Stimulated activated CD8-positive, alpha-beta memory T cell treated with anti-CD3 and anti-CD28 coated beads, Interleukin-15, amount 100 ng/mL, for 48 hours (primary cell): ENCODE measurements around the gene UNC5CL.
A peak's percentile ranks its signal among the peaks of the same experiment; 100 is the strongest.
"Not testable (repeated sequence)": the region's sequence is repeated elsewhere in the genome, so short reads cannot be mapped to it uniquely, and the experiment has no call there.

Source experiments
- DNase-seq, 2 donors: peaks; one replicate each; pipeline ENCODE4 v3.0.0-alpha.2; 2020; ENCODE audit warnings: low read depth in 2 of 2

The UNC5CL gene

DNA sequence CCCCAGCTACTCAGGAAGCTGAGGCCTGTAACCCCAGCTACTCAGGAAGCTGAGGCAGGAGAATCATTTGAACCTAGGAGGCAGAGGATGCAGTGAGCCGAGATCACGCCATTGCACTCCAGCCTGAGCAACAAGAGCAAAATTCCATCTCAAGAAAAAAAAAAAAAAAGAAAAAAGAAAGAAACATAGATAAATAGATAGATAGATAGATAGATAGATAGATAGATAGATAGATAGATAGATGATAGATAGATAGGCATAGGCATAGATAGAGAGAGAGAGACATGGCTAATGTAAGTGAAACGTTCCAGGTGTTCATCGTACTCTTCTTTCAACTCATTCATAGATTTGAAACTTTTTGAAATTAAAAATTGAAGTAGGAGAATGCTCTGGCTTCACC is 32.0 kb downstream of the UNC5CL start:
- not testable (repeated sequence) for DNase-seq

DNA sequence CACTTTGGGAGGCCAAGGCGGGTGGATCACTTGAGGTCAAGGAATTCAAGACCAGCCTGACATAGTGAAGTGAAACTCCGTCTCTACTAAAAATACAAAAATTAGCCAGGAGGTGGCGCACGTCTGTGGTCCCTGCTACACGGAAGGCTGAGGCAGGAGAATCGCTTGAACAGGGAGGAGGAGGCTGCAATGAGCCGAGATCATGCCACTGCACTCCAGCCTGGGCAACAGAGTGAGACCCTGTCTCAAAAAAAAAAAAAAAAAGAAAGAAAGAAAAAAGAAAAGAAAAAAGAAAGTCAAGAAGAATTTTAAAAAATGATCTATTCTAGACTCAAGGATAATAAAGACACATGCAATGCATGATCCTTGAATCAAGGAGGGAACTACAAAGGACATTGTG is 32.8 kb downstream of the UNC5CL start:
- peak in 1 of 2 donors; percentile 15 for DNase-seq

DNA sequence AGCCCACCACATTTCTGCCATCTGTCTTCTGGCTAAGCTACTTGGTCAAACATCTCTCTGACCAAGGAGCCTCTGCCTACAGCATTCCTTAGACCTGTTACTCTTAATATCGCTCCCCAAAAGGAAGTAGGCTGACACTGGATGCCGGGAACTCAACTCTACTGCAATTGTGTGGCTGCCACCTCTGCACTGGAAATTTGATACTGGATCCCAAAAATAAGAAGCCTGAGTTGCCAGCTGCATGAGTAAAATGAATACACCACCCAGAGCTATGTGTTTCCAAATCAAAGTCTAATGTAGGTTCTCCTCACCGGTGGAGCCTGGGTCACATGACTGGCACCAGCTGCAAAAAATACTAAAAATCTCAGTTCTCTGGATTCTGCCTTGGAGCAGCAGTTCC is 36.9 kb downstream of the UNC5CL start:
- no peak for DNase-seq

DNA sequence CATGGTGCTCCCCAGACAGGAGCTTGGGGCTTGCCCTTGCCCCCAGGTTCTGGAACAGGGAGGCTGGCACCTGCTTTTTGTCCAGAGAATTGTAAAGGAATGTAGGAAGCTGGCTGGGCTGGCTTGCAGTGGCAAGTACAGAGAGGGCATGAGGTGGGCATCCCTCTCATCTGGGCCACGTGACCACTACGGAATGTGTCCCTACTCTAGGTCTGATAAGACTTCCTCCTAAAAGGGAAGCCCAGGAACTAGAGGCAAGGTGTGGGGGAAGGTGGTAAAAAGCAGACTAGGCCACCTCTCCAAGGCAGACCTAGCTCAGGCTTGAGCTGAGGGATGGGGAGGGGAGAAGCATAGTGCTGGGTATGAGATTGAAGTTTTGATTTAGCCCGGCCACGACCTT is 38.8 kb downstream of the UNC5CL start:
- DNase-seq, result no peak

DNA sequence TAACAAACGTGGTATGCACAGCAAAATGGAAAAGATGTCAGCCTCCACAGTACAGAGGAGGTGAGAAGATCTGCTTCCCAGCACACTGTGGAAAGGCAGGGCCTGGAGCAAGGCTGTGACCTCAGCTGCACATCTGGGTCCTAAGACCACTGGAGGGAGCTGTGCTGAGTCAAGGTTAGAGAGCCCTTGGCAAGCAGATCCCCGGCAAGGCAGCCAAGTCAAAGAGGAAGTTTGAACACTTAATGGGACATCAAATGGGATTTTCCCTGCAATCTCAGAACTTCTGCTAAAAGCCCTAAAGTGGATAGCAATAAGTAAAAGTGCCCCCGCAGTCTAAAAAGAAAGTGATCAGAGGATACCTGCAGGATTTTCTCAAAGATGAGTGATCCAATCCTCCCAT is 39.5 kb downstream of the UNC5CL start:
- DNase-seq, result no peak

DNA sequence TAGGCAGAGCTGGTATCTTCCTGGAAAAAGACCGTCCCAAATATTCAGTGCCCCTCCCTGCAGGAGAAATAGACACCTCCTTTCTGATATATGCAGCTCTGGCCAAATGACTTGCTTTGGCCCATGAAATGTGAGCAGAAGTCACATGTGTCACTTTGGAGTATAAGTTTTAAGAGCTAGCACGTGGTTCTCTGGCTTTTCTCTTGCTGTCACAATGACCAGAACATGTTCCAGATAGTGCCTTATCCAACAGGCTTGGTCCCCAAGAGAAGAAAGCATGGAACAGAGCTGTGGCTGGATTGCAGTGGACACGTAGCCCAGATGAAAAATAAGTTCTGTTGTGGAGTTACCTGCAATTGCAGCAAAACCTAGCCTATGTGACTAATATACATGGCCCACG is 40.4 kb downstream of the UNC5CL start:
- no peak for DNase-seq

DNA sequence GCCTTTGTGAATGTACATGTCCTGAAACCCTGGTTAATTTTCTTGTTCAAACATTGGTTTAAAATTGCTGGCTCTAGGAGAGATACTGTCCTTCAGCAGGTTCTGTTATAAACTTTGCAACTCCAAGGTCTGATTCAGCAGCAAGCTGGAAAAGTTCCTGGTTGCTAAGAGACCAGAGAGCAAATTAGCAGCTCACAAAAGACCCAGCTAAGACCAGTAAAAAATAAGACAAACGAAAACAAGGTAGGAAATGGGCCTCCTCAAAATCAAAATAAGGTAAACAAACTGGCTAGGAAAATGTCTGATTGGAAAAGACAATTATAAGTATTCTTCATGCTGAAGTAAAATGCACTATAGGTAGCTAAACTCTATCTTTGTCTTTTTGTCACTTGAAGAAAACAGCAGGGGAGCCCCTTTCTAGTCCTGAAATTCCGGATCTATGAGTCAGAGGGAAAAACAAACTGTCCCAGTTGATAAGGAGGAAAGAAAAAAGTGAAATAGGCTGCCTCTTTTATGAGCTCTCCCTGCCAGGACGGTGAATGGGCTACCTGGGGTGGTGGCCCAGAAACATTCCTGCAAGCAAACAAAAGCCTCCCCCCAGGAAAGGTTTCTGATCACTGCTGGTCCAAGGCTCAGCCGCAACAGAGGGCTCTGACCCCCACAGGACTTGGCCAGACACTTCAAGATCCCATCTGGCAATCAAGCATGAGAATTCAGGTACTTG is 41.6 kb downstream of the UNC5CL start:
- no peak for DNase-seq

DNA sequence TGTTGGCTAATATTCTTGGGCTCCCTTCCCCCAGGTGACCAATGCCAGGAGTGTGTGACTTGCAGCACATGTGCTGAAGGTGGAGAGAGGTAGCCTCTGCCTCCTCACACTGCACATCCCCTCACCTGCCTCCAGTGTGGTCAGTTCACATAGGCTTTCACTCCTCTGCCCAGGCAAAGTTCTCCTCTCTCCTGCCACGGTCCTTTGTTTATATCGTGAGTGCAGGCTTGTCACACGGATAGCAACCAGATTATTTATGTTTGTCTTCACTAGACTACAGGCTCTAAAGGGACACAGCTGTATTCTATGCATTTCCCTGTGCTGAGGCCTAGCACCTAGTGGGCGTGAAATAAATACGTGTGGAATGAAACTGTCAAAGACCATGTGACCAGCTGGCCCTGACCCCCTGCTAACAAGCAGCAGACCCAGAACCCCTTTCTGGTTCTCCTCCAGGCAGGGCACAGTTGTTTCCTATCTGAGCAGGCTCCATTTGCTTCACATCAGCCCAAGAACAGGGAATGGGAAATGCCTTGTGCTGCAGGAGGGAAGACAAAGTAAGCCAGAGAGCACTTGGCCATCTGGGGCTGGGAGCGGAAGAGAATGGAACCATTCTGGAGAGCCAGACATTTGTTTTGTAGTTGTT is 42.3 kb downstream of the UNC5CL start:
- DNase-seq, result no peak

DNA sequence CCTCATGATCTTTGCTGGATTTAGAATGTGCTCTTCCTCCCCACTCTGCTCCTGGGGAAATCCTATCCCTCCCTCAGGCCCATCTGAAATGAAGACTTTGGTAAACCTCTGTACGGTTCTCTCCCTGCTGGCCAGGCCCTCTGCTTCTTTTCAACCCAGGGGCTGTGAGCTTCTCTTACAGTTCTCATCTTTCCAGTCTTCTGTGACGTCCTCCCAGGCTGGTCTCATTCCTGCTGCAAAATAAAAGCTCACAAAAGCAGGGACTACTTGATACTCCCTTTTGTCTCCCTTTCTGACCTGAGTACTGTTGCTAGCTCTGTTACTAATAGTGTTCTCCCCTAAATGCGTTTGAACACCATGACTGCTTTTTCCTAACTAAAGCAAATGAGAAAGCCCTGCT is 46.3 kb downstream of the UNC5CL start:
- DNase-seq, result no peak

DNA sequence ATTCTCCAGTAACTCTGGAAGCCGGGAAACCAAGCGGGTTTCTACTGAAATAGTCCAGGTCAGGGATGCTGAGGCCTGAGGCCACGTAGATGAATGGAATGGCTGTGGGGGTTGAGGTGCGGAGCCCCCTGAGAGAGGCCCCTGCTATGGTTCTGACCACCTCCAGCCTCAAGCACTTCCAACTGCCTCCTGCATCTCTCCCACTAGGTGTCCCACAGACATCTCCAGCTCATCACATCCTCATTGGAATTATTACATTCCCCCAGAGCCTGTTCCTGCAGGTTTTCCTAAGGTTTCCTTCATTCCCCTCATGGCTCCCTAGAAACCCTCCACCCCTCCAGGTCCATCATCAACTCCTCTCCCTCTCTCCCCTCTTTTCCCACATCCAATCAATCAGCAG is 48.7 kb downstream of the UNC5CL start:
- DNase-seq, result no peak

DNA sequence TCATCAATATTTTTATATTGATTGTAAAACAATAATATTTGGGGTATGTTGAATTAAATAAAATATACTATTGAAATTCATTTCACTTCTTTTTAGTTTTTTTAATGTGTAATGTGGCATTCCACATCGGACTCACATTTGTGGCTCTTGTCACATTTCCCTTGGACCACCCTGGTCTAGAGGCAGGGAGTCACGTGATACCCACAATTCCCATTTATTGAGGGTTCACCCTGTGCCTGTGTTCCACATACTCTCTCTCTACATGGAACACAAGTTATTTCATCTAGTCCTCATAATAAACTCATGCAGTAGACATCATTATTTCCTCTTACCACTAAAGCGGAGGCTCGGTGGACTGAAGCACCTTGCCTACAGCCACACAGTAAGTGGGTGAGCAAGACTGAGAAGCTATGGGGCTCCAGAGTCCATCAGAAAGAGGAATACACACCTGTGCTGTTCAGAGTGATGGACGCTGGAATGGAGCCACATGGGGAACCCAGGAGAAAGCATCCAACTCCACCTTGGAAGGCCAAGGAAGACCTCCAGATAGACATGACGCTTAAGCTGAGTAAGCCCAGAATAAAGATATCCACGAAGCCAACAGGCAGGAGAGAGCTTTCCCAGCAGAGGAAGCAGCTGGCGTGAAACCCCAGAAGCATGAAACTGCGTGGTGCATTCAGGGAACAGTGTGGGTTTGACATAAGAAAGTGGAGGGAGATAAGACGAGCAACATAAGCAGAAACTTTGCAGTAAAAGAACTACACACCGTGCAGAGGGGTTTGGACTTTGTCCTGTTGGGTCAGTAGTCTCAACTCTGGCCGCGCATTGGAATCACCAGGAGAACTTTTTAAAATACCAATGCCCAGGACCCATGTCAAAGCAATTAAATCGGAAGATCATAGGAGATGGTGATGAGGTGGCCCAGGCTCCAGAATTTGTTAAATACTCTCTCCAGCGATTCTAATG is 49.5 kb downstream of the UNC5CL start:
- no peak for DNase-seq

DNA sequence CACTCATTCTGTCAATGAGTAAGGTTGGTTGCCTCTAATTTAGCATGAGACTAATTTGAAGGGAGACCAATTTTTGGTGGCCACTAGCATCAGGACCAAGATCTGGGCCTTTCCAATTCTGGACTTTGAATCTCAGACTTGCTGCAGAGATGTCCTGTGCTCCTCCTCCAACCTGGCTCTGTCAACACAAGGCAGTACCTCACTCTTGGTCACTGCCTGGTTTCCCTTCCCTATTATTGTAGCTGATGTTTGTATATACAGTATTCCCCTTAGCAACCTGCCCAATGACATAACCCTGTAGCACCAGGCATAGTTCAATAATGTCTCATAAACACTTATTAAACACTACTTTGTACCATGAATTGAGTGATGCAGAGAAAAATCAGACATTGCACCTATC is 50.4 kb downstream of the UNC5CL start:
- no peak for DNase-seq

DNA sequence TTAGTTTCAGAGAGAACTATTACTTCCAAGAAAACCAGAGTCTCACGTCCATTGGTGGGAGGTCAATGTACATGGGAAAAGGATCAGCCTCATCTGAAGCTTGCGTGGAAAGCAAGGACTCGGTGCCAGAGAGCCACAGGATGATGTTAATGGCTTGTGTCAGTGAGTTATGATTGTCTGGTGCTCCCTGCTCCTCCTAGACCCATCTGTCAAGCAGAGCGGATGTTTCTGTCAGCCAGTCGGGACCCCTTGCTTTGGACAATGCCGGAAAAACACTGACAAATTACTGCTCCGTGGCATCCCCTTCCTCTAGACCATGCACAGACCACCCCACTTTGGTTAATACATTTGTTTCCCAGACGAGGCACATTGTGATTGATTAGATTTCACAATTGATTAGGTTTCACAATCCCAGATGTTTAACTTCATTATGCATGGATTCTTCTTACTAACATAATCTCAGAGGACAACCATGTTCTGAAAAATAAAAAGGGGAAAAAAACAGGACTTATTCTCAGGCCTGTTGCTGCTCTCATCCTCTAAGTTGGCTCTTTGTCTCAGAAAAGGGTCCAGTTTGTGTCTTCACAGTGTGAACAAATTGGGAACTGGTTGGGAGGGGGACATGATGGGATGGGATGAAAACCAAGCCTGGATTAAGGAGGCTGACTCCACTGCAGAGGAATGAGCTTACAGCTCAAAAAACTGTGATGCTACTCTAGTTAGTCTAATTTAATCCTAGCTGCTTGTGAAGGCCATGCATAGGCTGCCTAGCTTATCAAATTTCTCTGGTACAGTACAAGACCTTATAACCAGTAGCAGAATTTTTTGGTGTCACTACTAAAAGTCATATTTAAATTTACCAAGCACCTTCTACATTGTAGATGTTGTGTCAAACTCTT is 51.9 kb downstream of the UNC5CL start:
- DNase-seq, result no peak

DNA sequence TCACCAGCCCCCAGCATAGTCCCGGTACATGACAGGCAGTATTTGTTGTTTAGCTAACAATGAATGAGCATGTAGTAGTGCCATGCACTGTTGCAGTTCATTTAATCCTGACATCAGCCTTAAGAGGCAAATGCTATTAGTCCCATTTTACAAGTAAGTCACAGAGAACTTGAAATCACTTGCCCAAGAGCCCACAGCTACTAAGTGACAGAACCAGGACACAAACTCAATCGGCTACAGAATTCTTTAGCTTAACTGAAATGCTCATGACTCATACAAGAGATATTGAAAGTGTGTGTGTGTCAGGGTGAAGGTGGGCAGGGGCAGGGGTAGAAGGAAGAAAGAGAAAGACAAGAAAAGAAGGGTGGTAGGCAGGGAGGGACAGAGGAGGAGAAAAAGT is 52.7 kb downstream of the UNC5CL start:
- no peak for DNase-seq

DNA sequence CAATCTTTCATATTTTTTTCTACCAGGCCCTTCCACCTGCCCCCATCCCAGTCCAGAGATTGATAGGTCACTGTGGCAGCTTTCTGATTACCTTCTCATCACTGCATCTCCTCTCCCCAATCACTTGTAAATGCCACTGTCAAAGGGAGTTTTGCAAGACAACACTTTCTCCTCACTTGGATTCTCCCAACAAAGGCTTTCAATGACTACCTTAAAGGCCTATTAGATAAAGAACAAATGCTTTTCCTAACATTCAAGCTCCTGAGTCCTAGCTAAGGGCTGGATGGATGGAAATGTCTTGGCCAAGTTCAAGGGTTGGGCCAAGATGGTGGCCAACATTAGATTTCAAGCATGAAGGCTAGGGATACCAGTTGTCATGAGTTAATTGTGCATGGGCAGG is 55.3 kb downstream of the UNC5CL start:
- no peak for DNase-seq

DNA sequence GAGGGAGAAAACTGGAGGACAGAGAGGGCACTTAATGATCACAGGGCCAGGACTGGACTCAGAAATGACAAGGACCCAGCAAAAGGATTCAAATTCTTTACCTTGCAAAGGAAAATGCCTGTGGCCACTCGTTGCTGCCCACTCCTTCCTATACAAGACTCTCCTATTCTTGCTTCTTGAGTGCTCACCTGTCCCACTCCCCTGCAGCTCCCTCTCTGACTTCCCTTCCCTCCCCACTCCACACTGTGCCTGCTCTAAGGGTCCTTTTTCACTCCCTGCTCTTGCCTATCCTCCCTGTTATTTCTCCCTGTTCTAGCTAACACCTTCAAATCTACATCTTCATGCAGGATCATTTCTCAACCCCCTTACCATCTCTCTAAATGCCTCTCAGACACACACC is 56.1 kb downstream of the UNC5CL start:
- DNase-seq, result no peak

DNA sequence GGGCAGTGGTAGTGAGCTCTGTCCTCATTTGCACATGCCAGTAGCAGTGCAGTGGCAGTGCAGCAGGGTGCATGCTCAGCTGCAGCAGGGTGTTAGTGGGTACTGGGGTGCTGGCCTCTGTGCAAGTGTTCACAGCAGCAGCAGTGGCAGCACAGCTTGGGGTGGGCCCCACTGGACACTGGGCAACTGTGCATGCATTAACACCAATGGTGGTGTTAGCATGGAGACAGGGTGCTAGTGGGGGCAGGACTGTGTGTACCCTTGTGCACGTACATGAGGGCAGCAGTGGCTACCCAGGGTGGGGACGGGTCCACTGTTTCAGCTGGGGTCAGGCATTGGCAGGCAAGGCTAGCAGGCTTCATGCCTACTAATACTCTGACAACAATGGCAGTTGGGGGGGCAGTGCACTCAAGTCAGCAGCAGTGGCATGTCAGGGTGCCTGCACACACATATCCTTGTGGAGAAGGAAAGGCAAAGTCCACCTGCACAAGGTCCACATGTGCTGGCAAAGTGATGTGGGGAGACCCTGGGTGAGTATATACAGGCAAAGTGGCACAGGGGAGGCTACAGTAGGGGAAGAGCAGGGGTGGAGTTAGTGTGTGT is 60.2 kb downstream of the UNC5CL start:
- DNase-seq, result no peak

DNA sequence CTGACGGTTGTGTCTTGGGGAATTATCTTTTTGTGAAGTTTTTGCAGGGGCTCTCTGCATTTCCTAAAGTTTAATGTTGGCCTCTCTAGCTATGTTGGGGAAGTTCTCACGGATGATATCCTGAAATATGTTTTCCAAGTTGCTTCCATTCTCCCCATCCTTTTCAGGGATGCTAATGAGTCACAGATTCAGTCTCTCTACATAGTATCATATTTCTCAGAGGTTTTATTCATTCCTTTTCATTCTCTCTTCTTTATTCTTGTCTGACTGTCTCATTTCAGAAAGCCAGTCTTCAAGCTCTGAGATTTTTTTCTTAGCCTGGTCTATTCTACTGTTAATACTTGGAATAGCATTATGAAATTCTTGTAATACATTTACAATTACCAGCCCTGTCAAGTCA is 61.3 kb downstream of the UNC5CL start:
- no peak for DNase-seq

DNA sequence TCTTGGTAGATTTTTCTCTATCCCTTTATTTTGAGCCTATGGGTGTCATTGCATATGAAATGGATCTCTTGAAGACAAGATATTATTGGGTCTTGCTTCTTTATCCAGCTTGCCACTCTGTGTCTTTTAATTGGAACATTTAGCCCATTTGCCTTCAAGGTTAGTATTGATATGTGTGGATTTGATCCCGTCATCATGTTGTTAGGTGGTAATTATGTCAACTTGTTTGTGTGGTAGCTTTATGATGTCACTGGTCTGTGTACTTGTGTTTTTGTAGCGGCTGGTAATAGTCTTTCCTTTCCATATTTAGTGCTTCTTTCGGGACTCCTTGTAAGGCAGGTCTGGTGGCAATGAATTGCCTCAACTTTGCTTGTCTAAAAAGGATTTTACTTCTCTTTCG is 61.9 kb downstream of the UNC5CL start:
- no peak for DNase-seq
